K562 (cell line): Measurements from ENCODE around the gene CLUH. TPM values are rescaled to one million over a fixed set of nuclear protein-coding genes. Genes with fewer than 3 reads are reported as not detected.

Source experiments
- ATAC-seq: fragments of 200-7000 bp; cut with Tn5 transposase; 3 replicates; pipeline ENCODE4 v1.9.1; 2020; ENCODE audit warnings: moderate library complexity
- BruUV-seq: library from RNA; stranded (reverse); fragments of 400-500 nt; replicated peaks from 2 replicates; lab custom pipeline; 2021; lab: Mats Ljungman, UMichigan
- CTCF ChIA-PET: fragments of 300-600 bp; formaldehyde crosslinking; extraction: SDS; loops from one replicate; lab custom pipeline; 2021; ENCODE audit warnings: low intra/inter-chr PET ratio; lab: Yijun Ruan, JAX
- POLR2A ChIA-PET: fragments of 300-600, 350-650 bp; sonication (Branson Sonifier 250); formaldehyde crosslinking; extraction: SDS; loops from one replicate; lab custom pipeline; 2021; ENCODE audit warnings: antibody characterized with exemption, inconsistent platforms; lab: Yijun Ruan, JAX
- DNase-seq, 4 experiments: peaks; one replicate each; pipeline versions ENCODE4 v3.0.0 to v3.0.0-alpha.2; 2011 to 2018; ENCODE audit warnings: low spot score in 3 of 4, mixed read lengths in 3 of 4; ENCODE audit errors: extremely low read depth in 1 of 4
- FAIRE-seq: peaks from 2 replicates; lab custom pipeline; 2011; peaks lifted over from hg19 to GRCh38; lab: Jason Lieb, UNC
- H2AFZ ChIP-seq: 2 replicates; pipeline ENCODE4 v1.6.0; 2011; ENCODE audit warnings: low read depth, low read length, control low read depth, inconsistent platforms
- H3K27ac ChIP-seq: fragments of 200-600 bp; 3 replicates; pipeline ENCODE4 v1.8.0; 2011; ENCODE audit warnings: low read depth, mild to moderate bottlenecking, control low read depth, inconsistent platforms, low read length, moderate library complexity, mixed read lengths; ENCODE audit errors: extremely low read depth
- H3K27me3 ChIP-seq, 2 experiments: fragments of 300-600 bp in 1 of 2; 2 replicates in 1 of 2; 3 replicates in 1 of 2; pipeline versions ENCODE4 v1.6.0 to v1.8.0; 2011; ENCODE audit warnings: inconsistent platforms in 2 of 2, low read length in 2 of 2, mild to moderate bottlenecking in 1 of 2, mixed read lengths in 1 of 2, moderate library complexity in 1 of 2; ENCODE audit not compliant: control insufficient read depth in 2 of 2, insufficient read depth in 2 of 2
- H3K36me3 ChIP-seq: fragments of 300-600 bp; 3 replicates; pipeline ENCODE4 v1.8.0; 2011; ENCODE audit warnings: mild to moderate bottlenecking, low read length, inconsistent platforms; ENCODE audit not compliant: control insufficient read depth, insufficient read depth
- H3K4me1 ChIP-seq, 2 experiments: fragments of 200-600 bp in 1 of 2; replicated peaks in 1 of 2; 2 replicates in 1 of 2; 3 replicates in 1 of 2; pipeline versions ENCODE4 v1.5.1 to v1.8.0; 2011; ENCODE audit warnings: inconsistent platforms in 2 of 2, low read length in 2 of 2, mild to moderate bottlenecking in 1 of 2, mixed read lengths in 1 of 2, moderate library complexity in 1 of 2; ENCODE audit not compliant: control insufficient read depth in 2 of 2, insufficient read depth in 2 of 2
- H3K4me2 ChIP-seq: 2 replicates; pipeline ENCODE4 v1.6.1; 2011; ENCODE audit warnings: low read length, control low read depth, inconsistent platforms, mixed read lengths; ENCODE audit not compliant: insufficient read depth
- H3K4me3 ChIP-seq: fragments of 200-600 bp; sonication (generic), shearing (Covaris generic); 2 replicates; pipeline ENCODE4 v1.5.1; 2016; ENCODE audit warnings: control low read depth, inconsistent platforms
- H3K79me2 ChIP-seq: fragments of 200-600 bp; 3 replicates; pipeline ENCODE4 v1.8.0; 2011; ENCODE audit warnings: low read length, inconsistent platforms; ENCODE audit not compliant: control insufficient read depth, insufficient read depth
- H3K9ac ChIP-seq, 2 experiments: 2 replicates each; pipeline versions ENCODE4 v1.6.0 to v1.6.1; 2011; ENCODE audit warnings: low read depth in 2 of 2, low read length in 2 of 2, control low read depth in 1 of 2, inconsistent platforms in 1 of 2, mild to moderate bottlenecking in 1 of 2, mixed read lengths in 1 of 2; ENCODE audit not compliant: insufficient read depth in 1 of 2
- H3K9me1 ChIP-seq: one replicate; pipeline ENCODE4 v1.6.0; 2011; ENCODE audit warnings: inconsistent platforms, mild to moderate bottlenecking, low read length, moderate library complexity; ENCODE audit not compliant: control insufficient read depth, insufficient read depth
- H3K9me3 ChIP-seq: replicated peaks from 2 replicates; pipeline ENCODE4 v1.5.1; 2011; ENCODE audit warnings: low read depth, low read length, inconsistent platforms; ENCODE audit not compliant: control insufficient read depth, insufficient read depth
- H4K20me1 ChIP-seq: replicated peaks from 2 replicates; pipeline ENCODE4 v1.6.1; 2011; ENCODE audit warnings: low read length, inconsistent platforms, mixed read lengths; ENCODE audit not compliant: control insufficient read depth, insufficient read depth
- MAX ChIP-seq: sonication (generic); formaldehyde crosslinking; IDR thresholded peaks from 2 replicates; pipeline ENCODE4 v1.9.0; 2022; ENCODE audit warnings: mild to moderate bottlenecking, missing genetic modification reagents
- MCM3 ChIP-seq: fragments of 450-650 bp; IDR thresholded peaks from 2 replicates; pipeline ENCODE4 v1.6.1; 2016
- POLR2G ChIP-seq: fragments of 200-400 bp; formaldehyde crosslinking; IDR thresholded peaks from 2 replicates; pipeline ENCODE4 v1.6.1; 2017; ENCODE audit warnings: low read depth, mild to moderate bottlenecking, antibody characterized with exemption, low read length, moderate library complexity
- SREBF1 ChIP-seq: fragments of 150-350 bp; IDR thresholded peaks from 2 replicates; pipeline ENCODE4 v1.6.1; 2014; ENCODE audit warnings: antibody characterized with exemption, low read depth, low read length, borderline replicate concordance
- TCF7 ChIP-seq: sonication (generic); IDR thresholded peaks from 2 replicates; pipeline ENCODE4 v1.6.1; 2016; ENCODE audit warnings: antibody characterized with exemption, borderline replicate concordance
- ZNF444 ChIP-seq: fragments of 250-450 bp; sonication (Bioruptor Pico); IDR thresholded peaks from 2 replicates; pipeline ENCODE4 v1.4.0; 2020; ENCODE audit warnings: mild to moderate bottlenecking, moderate library complexity
- WGBS: fragments of 100-300 bp; shearing (Covaris generic); methylation state at CpG from one replicate; pipeline ENCODE4 v1.1.6; 2016; ENCODE audit warnings: low coverage, mixed read lengths; ENCODE audit not compliant: insufficient coverage; ENCODE audit errors: missing lambda C conversion rate; 5-methylcytosine and 5-hydroxymethylcytosine counted together
- in situ Hi-C: fragments of 300-500 bp; cut with MboI; formaldehyde crosslinking; loops from 4 replicates; pipeline ENCODE4 v1.15.0; 2018; ENCODE audit warnings: inconsistent platforms, mixed read lengths
- intact Hi-C: fragments of 100-400 bp; cut with micrococcal nuclease; formaldehyde crosslinking; loops from 2 replicates; pipeline ENCODE4 v1.14.2; 2022
- polyA plus RNA-seq, 8 experiments: library from polyadenylated mRNA; depleted of rRNA in 4 of 8; stranded (reverse) in 5 of 8; unstranded in 3 of 8; fragments of >200 nt; fragmentation: Nextera tagmentation in 2 of 8; fragmentation: Illumina TruSeq in 1 of 8; extraction: Ambion mirVana in 2 of 8; extraction: Trizol in 1 of 8; gene quantifications; 2 replicates each; pipeline versions ENCODE4 v1.2.1 to v1.2.3, GENCODE V29; 2011 to 2014; ENCODE audit warnings: inconsistent platforms in 1 of 8, missing spikeins in 1 of 8
- total RNA-seq, 7 experiments: library from RNA; depleted of rRNA in 6 of 7; stranded (reverse); fragments of >200 nt in 6 of 7; fragmentation: Illumina TruSeq in 2 of 7; extraction: Trizol in 2 of 7; gene quantifications; 2 replicates each; pipeline versions ENCODE4 v1.2.1 to v1.2.3, GENCODE V29; 2011 to 2021; ENCODE audit warnings: low replicate concordance in 1 of 7

CLUH gene
- total and polyA plus RNA-seq, 9 of the 15 experiments (the other 6 are each of a cell fraction or from before 2014, with no cell fraction given), result 0.21 to 140 (median 33.2) TPM

- POLR2A ChIA-PET, result interaction anchor here (0.9 kb wide), 1 partner anchor 13 kb away, joined by 3 read pairs; no protein-coding TSS in a partner anchor
- CTCF ChIA-PET, result no interaction called here
- Histone ChIP-seq H3K4me1 (peaks cover 0 to 48% of the 10 kb centered on the region in 2 experiments; a peak in 2 of 5 replicates), H3K79me2 (no peaks in the 10 kb centered on the region), H3K4me3 (no peak overlapping the region), H3K36me3 (peaks cover 64% of the 10 kb centered on the region; the same call in 1 of the 3 replicates), H3K9me1 (no peaks in the 10 kb centered on the region), H3K4me2 (no peak overlapping the region), H4K20me1 (0 out of 2 replicates have a peak, but pooled peaks cover 3% of the 10 kb centered on the region), H3K9me3 (no peaks in the 10 kb centered on the region), H3K27ac (no peak overlapping the region), H3K27me3 (no peaks in the 10 kb centered on the region), H2AFZ (no peak overlapping the region)
- ATAC-seq (no peak), FAIRE-seq (no peak), DNase-seq (no peak)
- BruUV-seq, result no TSS peak
- intact Hi-C loops, result no loop called here
- 96% methylated on average over 16 of the region's 62 CpGs for WGBS
- in situ Hi-C loops, result no loop called here
- TF ChIP-seq POLR2G (peak; percentile 12; the same call in 1 of the 2 replicates), TCF7 (no peak), ZNF444 (no peak), MCM3 (no peak), SREBF1 (no peak), MAX (CRISPR knock-in tag) (no peak)
- TF ChIP-seq, all 486 proteins: peak for 1
- no peak overlapping the region for H3K9ac ChIP-seq
These were observed 20.3 kb downstream of the CLUH start for GRCh38 chr17:2691069-2691871.
